Kidney (tissue), 14 donors: Measurements from ENCODE around the gene POU4F1. TPM values are rescaled to one million over a fixed set of nuclear protein-coding genes. Genes with fewer than 3 reads are reported as not detected.

Experiments used
- DNase-seq, 5 donors: peaks; one replicate each; pipeline ENCODE4 v3.0.0-alpha.2; 2013 to 2020
- FAIRE-seq: peaks from 2 replicates; lab custom pipeline; 2012; peaks lifted over from hg19 to GRCh38; lab: Jason Lieb, UNC
- H3K27ac ChIP-seq, 2 donors: one replicate each; pipeline ENCODE4 v1.7.0; 2013; ENCODE audit warnings: low read depth in 2 of 2, low read length in 2 of 2, inconsistent platforms in 1 of 2
- H3K27me3 ChIP-seq: one replicate; pipeline ENCODE4 v1.7.1; 2013; ENCODE audit warnings: low read length, inconsistent platforms; ENCODE audit not compliant: control insufficient read depth, insufficient read depth
- H3K36me3 ChIP-seq, 3 donors: one replicate each; pipeline versions ENCODE4 v1.7.0 to v1.7.1; 2013; ENCODE audit warnings: low read length in 3 of 3, control low read depth in 1 of 3, inconsistent platforms in 1 of 3; ENCODE audit not compliant: insufficient read depth in 3 of 3, control insufficient read depth in 2 of 3
- H3K4me1 ChIP-seq, 3 donors: one replicate each; pipeline versions ENCODE4 v1.7.0 to v1.7.1; 2013; ENCODE audit warnings: low read length in 3 of 3, inconsistent platforms in 1 of 3, low read depth in 1 of 3; ENCODE audit not compliant: control insufficient read depth in 2 of 3, insufficient read depth in 2 of 3
- H3K4me3 ChIP-seq, 3 donors: one replicate each; pipeline versions ENCODE4 v1.7.0 to v1.8.1; 2013; ENCODE audit warnings: low read length in 3 of 3, control low read depth in 1 of 3, inconsistent platforms in 1 of 3
- H3K9ac ChIP-seq, 3 donors: one replicate each; pipeline versions ENCODE4 v1.7.0 to v1.7.1; 2013; ENCODE audit warnings: low read length in 3 of 3, control low read depth in 1 of 3, inconsistent platforms in 1 of 3
- H3K9me3 ChIP-seq, 3 donors: one replicate each; pipeline versions ENCODE4 v1.7.0 to v1.7.1; 2013; ENCODE audit warnings: low read length in 3 of 3, control low read depth in 1 of 3, inconsistent platforms in 1 of 3; ENCODE audit not compliant: control insufficient read depth in 2 of 3, insufficient read depth in 1 of 3
- CTCF ChIP-seq: IDR thresholded peaks from 3 replicates; pipeline ENCODE4 v1.5.1; 2012; ENCODE audit warnings: mild to moderate bottlenecking, moderate library complexity, borderline replicate concordance; ENCODE audit not compliant: insufficient read depth; ENCODE audit errors: extremely low read depth
- intact Hi-C: fragments of 100-400 bp; cut with DNase I; formaldehyde crosslinking; loops from one replicate; pipeline ENCODE4 v1.11.1; 2022
- polyA plus RNA-seq: library from polyadenylated mRNA; stranded (reverse); fragments of 350-450 nt; fragmentation: Illumina TruSeq; extraction: RNeasy Lipid Tissue Mini Kit (QIAGEN cat#74804); gene quantifications from one replicate; pipeline ENCODE4 v1.2.3, GENCODE V29; 2014; ENCODE audit warnings: low read depth, low replicate concordance; ENCODE audit not compliant: insufficient read depth
- total RNA-seq: library from RNA; stranded (reverse); fragmentation: NEBNext Ultra II Directional; extraction: Animal tissue kit (Norgen Biotek cat#: 25700); gene quantifications from one replicate; pipeline ENCODE4 v1.2.1, GENCODE V29; 2021
- donor health status: control.
- donor health status: control.
- donor health status: control.
- donor health status: control.
- donor health status: control.
- donor health status: DM: yes; HTN: yes; CAD: no.
- donor health status: Normal renal cell carcinoma (clear cell type).

The POU4F1 gene
- total and polyA plus RNA-seq, 2 donors from 2014 or later, result not detected

- DNase-seq (peak in 2 of 5 donors; percentile 31 to 69), FAIRE-seq (no peak)
- no peak overlapping the region for H3K9ac ChIP-seq
- H3K27me3 ChIP-seq, result peaks cover 80% of the 10 kb centered on the region
- H3K27ac ChIP-seq, result no peak overlapping the region
- H3K4me1 ChIP-seq, result no peaks in the 10 kb centered on the region
- TF ChIP-seq CTCF, result no peak
- no peaks in the 10 kb centered on the region for H3K36me3 ChIP-seq
- H3K4me3 ChIP-seq, result no peak overlapping the region
- intact Hi-C loops, result no loop called here
- no peaks in the 10 kb centered on the region for H3K9me3 ChIP-seq
Measured at GRCh38 chr13:78595495-78596398, 7.6 kb downstream of the POU4F1 start.

DNA sequence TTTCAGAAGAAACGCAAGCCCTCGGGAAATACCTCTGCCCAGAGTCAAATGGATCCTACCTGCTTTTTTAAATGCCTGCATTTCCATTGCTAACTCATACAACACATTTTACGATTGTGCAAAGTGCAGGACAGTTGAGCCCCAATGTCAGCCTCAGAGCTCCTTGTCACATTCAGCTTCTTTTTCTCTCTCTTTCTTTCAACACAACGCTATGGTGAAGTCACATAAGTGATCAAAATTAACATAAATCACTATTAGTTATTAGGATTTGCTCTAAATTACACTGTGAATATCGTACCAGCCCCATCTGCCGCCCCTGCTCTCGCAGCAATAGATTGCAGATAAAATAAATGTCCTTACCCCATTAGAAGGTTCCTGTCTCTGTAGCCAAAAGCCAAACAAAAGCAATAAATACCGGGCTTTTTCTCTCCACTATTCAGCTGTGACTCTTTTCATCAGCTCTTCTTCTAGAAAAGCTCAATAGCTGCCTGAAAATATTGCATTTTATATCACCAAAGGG, 8.8 kb downstream of the POU4F1 start:
- no peak overlapping the region for H3K4me3 ChIP-seq
- TF ChIP-seq CTCF, result no peak
- H3K4me1 ChIP-seq, result no peaks in the 10 kb centered on the region
- no peak overlapping the region for H3K27ac ChIP-seq
- H3K36me3 ChIP-seq, result no peaks in the 10 kb centered on the region
- intact Hi-C loops, result no loop called here
- H3K9me3 ChIP-seq, result no peaks in the 10 kb centered on the region
- H3K27me3 ChIP-seq, result peaks cover 78% of the 10 kb centered on the region
- FAIRE-seq (no peak), DNase-seq (no peak)
- no peak overlapping the region for H3K9ac ChIP-seq

DNA sequence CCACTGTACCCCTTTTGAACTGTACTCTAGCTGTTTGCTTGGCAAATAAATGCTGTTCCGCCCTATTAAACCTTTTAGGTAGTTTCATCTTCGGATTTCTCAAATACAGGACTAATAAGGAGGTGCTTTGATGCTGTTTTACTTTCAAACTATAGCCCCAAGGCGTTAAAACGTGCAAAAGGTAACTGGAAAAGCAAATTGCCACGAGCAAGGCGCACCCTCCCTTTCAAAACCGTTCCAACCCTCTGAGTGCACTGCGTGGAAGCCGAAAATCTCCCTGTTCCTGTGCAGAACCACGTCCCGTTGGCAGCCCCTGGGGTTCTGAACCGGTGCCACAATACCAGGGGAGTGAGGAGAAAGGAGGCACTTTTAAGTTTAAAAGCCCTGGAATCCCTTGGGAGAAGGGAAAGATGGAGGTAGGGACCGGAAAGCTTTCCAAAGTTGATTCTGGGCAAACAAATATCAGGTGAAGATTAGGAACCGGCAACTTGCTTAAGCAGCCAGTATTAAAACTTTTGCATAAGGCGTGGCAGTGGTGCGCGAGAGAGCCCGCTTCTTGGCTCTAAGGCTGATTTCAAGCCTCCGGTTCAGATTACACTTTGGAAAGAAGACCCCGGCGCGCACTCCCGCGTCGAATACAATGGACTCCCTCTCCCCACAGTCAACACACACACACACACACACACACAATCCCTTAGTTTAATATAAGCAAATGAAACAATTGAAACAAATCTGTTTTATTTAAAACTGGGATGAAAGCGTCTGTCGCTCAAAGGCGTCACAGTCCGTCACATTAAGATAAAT, 9.5 kb downstream of the POU4F1 start:
- H3K4me3 ChIP-seq, result no peak overlapping the region
- H3K27me3 ChIP-seq, result peaks cover 74% of the 10 kb centered on the region
- TF ChIP-seq CTCF, result no peak
- FAIRE-seq, result no peak
- DNase-seq, result no peak
- no peaks in the 10 kb centered on the region for H3K9me3 ChIP-seq
- no peaks in the 10 kb centered on the region for H3K4me1 ChIP-seq
- intact Hi-C loops, result no loop called here
- no peak overlapping the region for H3K27ac ChIP-seq
- H3K36me3 ChIP-seq, result no peaks in the 10 kb centered on the region
- no peak overlapping the region for H3K9ac ChIP-seq
